Mesothelial cell of epicardium (in vitro differentiated cells): ENCODE measurements around the gene TPRKB. TPM values are rescaled to one million over a fixed set of nuclear protein-coding genes. Genes with fewer than 3 reads are reported as not detected.
"Not testable (repeated sequence)": the region's sequence is repeated elsewhere in the genome, so short reads cannot be mapped to it uniquely, and the experiment has no call there.

Source experiments
- DNase-seq, 2 experiments: peaks; one replicate each; pipeline ENCODE4 v3.0.0; 2021; ENCODE audit warnings: low spot score in 2 of 2; ENCODE audit not compliant: unreplicated experiment in 2 of 2
- H3K27ac Mint-ChIP-seq: 2 replicates; pipeline ENCODE4 v1.8.0; 2021; ENCODE audit warnings: mixed read lengths
- H3K27me3 Mint-ChIP-seq: 2 replicates; pipeline ENCODE4 v1.8.0; 2021; ENCODE audit warnings: low read depth, mixed read lengths
- H3K36me3 Mint-ChIP-seq: 2 replicates; pipeline ENCODE4 v1.8.0; 2021; ENCODE audit warnings: mixed read lengths
- H3K4me1 Mint-ChIP-seq: 2 replicates; pipeline ENCODE4 v1.8.0; 2021; ENCODE audit warnings: mixed read lengths
- H3K4me3 Mint-ChIP-seq: 2 replicates; pipeline ENCODE4 v1.8.0; 2021; ENCODE audit warnings: mild to moderate bottlenecking, moderate library complexity, mixed read lengths
- H3K9me3 Mint-ChIP-seq: 2 replicates; pipeline ENCODE4 v1.8.0; 2021; ENCODE audit warnings: mixed read lengths
- total RNA-seq: library from RNA; stranded (reverse); gene quantifications from 3 replicates; pipeline ENCODE4 v1.2.1, GENCODE V29; 2021
- TF ChIP-seq, protein P1 (sequence below): fragments of 200-600 bp; sonication (generic); IDR thresholded peaks from one replicate; pipeline ENCODE4 v1.5.0; 2021; ENCODE audit warnings: antibody characterized with exemption; ENCODE audit not compliant: unreplicated experiment

The TPRKB gene
- total RNA-seq, 1 donor from 2014 or later, result 35.0 TPM

DNA sequence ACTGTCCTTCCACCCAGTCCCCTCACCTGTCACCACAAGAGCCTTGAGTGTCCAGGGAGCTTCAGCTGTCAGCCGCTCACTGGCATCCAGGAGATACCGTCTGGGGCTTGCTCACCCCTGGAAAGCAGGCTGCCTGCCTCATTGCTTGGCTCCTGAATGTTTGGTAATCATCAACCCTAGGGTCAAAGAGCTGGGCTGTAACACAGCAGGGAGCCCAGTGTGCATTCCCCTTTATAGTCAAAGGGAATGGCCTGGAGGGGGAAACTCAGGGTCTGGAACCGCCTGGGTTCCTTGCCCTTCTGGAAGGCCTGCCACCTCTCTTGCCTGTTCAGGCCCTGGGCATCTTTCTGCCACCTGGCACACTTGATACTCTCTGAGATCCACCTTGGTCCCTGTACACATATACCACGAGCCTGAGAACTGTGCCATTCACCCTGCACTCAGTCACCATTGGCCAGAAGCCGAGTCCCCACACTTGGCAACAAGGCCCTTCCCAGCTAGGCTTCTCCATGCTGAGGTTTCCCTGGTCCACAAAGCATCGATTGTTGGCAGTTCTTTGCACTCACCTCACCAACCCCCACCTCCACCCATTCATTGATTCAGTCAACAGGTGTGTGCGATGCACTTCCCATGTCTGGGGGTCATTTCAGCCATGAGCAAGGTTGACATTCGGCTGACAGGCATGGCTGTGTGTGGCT, 35.0 kb downstream of the TPRKB start:
- no peaks in the 10 kb centered on the region for H3K36me3 Mint-ChIP-seq
- peaks cover 32% of the 10 kb centered on the region for H3K27me3 Mint-ChIP-seq
- TF ChIP-seq, protein P1, sequence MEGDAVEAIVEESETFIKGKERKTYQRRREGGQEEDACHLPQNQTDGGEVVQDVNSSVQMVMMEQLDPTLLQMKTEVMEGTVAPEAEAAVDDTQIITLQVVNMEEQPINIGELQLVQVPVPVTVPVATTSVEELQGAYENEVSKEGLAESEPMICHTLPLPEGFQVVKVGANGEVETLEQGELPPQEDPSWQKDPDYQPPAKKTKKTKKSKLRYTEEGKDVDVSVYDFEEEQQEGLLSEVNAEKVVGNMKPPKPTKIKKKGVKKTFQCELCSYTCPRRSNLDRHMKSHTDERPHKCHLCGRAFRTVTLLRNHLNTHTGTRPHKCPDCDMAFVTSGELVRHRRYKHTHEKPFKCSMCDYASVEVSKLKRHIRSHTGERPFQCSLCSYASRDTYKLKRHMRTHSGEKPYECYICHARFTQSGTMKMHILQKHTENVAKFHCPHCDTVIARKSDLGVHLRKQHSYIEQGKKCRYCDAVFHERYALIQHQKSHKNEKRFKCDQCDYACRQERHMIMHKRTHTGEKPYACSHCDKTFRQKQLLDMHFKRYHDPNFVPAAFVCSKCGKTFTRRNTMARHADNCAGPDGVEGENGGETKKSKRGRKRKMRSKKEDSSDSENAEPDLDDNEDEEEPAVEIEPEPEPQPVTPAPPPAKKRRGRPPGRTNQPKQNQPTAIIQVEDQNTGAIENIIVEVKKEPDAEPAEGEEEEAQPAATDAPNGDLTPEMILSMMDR, result no peak
- H3K4me1 Mint-ChIP-seq, result peaks cover 12% of the 10 kb centered on the region
- peak overlapping the region; percentile 64 for H3K27ac Mint-ChIP-seq
- no peak overlapping the region for H3K4me3 Mint-ChIP-seq
- H3K9me3 Mint-ChIP-seq, result peaks cover 9% of the 10 kb centered on the region
- DNase-seq, result no peak

DNA sequence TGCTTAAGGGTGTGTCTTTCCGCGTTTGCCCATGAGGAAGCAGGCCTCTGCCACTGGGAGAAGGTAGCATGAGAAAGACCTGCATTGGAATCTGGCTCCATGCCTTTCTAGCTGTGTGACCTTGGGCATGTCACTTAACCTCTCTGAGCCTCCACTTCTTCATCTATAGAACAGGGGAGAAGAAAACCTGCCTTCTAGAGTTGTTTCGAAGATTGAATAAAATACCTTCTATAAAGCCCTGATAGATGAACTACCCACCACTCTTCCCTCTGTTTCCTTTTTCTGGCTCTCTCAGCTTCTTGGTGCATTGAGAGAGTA, 35.7 kb downstream of the TPRKB start:
- not testable (repeated sequence) for DNase-seq, H3K4me3 Mint-ChIP-seq, H3K9me3 Mint-ChIP-seq, H3K27ac Mint-ChIP-seq, H3K36me3 Mint-ChIP-seq
- peaks cover 12% of the 10 kb centered on the region for H3K4me1 Mint-ChIP-seq
- peaks cover 30% of the 10 kb centered on the region for H3K27me3 Mint-ChIP-seq

DNA sequence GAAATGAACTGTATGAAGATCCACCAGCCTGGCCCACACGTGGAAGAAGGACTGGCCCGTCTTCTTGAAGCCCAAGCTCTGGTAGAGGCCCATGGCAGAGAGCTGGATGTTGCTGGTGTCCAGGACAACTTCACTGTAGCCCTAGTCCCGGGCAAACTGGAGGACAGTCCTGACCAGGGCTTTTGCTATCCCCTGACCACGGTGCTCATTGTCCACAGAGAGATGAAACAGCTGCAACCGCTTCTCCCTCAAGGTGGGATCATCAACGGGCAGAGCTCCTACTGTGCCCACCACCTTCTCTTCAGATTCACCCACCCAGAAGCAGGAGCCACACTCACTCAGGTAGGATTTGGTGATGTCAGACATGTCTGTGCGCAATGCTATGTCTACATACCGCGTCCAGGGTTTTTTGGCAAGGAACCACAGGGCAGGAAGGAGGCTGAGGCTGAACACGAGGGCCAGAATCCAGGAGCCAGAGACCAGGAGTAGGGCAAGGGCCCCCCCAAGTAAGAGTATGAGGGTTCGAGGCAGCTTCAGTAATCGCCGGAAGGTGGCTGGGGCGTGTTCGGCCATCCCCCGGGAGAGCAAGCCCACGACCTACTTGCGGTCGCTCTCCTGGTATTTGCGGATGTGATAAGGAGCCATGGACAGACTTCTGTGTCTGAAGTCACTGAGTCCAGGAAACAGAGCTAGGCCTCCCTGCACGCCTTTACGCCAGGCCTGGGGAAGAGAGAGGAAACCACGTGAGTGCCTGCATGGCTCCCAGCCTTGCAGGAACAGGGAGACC, 36.3 kb downstream of the TPRKB start:
- no peaks in the 10 kb centered on the region for H3K36me3 Mint-ChIP-seq
- no peak overlapping the region for H3K27ac Mint-ChIP-seq
- TF ChIP-seq, protein P1, result no peak
- H3K27me3 Mint-ChIP-seq, result peaks cover 26% of the 10 kb centered on the region
- DNase-seq, result no peak
- H3K9me3 Mint-ChIP-seq, result peaks cover 10% of the 10 kb centered on the region
- peaks cover 12% of the 10 kb centered on the region for H3K4me1 Mint-ChIP-seq
- H3K4me3 Mint-ChIP-seq, result no peak overlapping the region

DNA sequence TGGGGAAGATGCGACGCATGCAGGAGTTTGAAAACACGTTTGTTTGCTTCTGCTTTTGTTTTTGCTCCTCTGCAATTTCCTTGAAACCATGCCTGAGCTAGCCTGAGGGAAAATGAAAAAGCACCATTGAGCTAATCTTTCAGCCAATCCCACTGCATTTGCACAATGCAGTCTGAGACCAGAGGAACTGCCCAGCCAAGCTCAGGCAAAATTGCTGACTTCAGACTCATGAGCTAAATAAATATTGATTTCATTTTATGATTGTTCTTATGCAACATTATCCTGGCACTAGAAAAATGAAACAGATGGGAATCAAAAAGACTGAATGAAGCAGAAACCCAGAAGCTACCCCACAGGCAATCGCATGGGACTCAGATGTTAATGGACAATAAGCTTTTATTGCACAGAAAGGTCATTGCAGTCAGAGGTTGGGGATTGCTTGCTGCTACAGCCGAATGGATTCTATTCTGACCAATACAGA, 37.0 kb downstream of the TPRKB start:
- Mint-ChIP-seq H3K4me1 (peaks cover 12% of the 10 kb centered on the region), H3K27ac (no peak overlapping the region), H3K4me3 (no peak overlapping the region), H3K9me3 (peaks cover 10% of the 10 kb centered on the region), H3K27me3 (peaks cover 20% of the 10 kb centered on the region), H3K36me3 (no peaks in the 10 kb centered on the region)
- DNase-seq, result no peak
- TF ChIP-seq, protein P1, result no peak

DNA sequence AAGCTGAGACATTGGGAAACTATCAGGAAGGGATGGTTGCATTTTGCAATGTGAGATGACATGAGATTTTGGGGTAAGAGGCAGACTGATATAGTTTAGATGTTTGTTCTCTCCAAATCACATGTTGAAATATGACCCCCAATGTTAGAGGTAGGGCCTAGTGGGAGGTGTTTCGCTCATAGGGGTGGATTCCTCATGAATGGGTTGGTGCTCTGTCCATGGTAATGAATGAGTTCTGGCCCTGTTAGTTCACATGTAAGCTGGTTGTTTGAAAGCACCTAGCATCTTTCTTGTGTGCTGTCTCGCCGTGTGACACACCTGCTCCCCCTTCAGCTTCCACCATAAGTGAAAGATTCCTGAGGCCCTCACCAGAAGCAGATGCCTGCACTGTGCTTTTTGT, 37.7 kb downstream of the TPRKB start:
- Mint-ChIP-seq H3K9me3 (peaks cover 10% of the 10 kb centered on the region), H3K4me3 (no peak overlapping the region), H3K27me3 (peaks cover 15% of the 10 kb centered on the region), H3K36me3 (no peaks in the 10 kb centered on the region), H3K4me1 (peaks cover 12% of the 10 kb centered on the region), H3K27ac (no peak overlapping the region)
- no peak for DNase-seq
- TF ChIP-seq, protein P1, result no peak

DNA sequence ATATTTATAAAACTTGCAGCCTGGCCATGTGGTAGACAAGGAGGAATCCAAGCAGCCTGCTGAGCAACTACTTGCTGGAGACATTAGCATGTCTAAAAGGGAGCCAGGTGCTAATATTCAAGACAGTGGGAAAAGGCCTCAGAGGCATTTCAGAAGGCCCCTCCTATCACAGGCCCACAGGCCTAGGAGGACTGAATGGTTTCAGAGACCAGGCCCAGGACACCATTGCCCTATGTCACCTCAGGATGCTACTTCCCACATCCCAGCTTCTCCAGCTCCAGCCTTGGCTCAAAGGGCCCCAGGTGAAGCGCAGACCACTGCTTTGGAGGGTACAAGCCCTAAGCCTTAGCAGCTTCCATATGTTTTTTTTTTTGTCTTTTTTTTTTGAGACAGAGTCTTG, 39.0 kb downstream of the TPRKB start:
- peaks cover 10% of the 10 kb centered on the region for H3K9me3 Mint-ChIP-seq
- H3K27ac Mint-ChIP-seq, result no peak overlapping the region
- peaks cover 9% of the 10 kb centered on the region for H3K4me1 Mint-ChIP-seq
- H3K27me3 Mint-ChIP-seq, result peaks cover 10% of the 10 kb centered on the region
- no peaks in the 10 kb centered on the region for H3K36me3 Mint-ChIP-seq
- TF ChIP-seq, protein P1, result no peak
- DNase-seq, result no peak
- H3K4me3 Mint-ChIP-seq, result no peak overlapping the region
